GM10248 (cell line): ENCODE measurements around the gene POLR3H.

Experiments
- CTCF ChIA-PET: fragments of 300-600 bp; sonication (Branson Sonifier 250); formaldehyde crosslinking; extraction: SDS; loops from one replicate; lab custom pipeline; 2021; ENCODE audit warnings: antibody characterized with exemption; lab: Yijun Ruan, JAX
- POLR2A ChIA-PET: fragments of 350-650 bp; sonication (Branson Sonifier 250); formaldehyde crosslinking; extraction: SDS; loops from one replicate; lab custom pipeline; 2020; ENCODE audit warnings: antibody characterized with exemption; lab: Yijun Ruan, JAX
- DNase-seq: peaks from one replicate; pipeline ENCODE4 v3.0.0; 2012; ENCODE audit errors: extremely low spot score
- TF ChIP-seq, protein P1 (sequence below): IDR thresholded peaks from 2 replicates; pipeline ENCODE4 v1.5.1; 2012; ENCODE audit warnings: mild to moderate bottlenecking, low read depth; ENCODE audit errors: extremely low read depth, missing control alignments, control extremely low read depth

POLR3H gene

DNA sequence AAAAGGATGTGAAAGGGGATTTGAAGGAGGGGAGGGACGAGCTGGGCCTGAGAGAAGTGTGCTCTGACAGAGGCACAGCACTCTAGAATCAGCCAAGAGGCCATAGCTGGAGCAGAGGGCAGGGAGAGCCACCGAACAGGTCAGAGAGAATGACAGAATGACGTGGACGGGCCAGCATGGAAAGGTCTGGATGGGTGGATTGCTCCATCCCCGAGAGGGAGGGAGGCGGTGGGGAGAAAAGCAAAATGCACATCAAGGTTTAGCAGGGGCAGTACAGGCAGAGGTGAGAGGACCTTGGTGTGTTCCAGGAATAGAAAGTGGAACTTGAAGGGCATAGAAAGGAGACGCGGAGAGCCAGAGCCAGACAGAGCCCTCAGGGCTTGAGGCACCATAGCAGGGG, 38.4 kb upstream of the POLR3H start:
- CTCF ChIA-PET: interaction anchor here (1.1 kb wide), 1 partner anchor 15 kb away, joined by 5 read pairs; no protein-coding TSS in a partner anchor
- DNase-seq: no peak
- POLR2A ChIA-PET: no interaction called here
- TF ChIP-seq, protein P1, sequence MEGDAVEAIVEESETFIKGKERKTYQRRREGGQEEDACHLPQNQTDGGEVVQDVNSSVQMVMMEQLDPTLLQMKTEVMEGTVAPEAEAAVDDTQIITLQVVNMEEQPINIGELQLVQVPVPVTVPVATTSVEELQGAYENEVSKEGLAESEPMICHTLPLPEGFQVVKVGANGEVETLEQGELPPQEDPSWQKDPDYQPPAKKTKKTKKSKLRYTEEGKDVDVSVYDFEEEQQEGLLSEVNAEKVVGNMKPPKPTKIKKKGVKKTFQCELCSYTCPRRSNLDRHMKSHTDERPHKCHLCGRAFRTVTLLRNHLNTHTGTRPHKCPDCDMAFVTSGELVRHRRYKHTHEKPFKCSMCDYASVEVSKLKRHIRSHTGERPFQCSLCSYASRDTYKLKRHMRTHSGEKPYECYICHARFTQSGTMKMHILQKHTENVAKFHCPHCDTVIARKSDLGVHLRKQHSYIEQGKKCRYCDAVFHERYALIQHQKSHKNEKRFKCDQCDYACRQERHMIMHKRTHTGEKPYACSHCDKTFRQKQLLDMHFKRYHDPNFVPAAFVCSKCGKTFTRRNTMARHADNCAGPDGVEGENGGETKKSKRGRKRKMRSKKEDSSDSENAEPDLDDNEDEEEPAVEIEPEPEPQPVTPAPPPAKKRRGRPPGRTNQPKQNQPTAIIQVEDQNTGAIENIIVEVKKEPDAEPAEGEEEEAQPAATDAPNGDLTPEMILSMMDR: no peak

DNA sequence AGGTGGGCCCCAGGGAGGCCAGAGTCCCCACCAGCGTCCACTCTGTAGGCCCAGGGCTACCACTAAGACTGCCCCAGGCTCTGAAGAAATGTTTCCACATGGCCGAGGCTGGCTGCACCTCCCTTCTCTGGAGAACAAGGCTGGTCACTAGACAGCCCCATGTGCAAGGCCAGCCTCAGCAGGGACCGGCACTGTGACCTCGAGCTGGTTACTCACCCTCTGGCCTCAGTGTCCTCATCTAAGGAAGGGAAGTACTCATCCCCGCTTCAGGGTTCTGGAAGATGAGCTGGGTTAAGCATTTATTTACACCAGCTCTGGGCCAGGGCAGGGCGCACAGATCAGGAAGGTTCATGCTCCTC, 35.7 kb upstream of the POLR3H start:
- no peak for DNase-seq
- CTCF ChIA-PET: interaction anchor here (1.0 to 2.8 kb wide), 2 partner anchors 10 kb away, joined by 3 to 7 read pairs; partner anchors contain the start of gene PMM1
- POLR2A ChIA-PET: no interaction called here
- TF ChIP-seq, protein P1: no peak

DNA sequence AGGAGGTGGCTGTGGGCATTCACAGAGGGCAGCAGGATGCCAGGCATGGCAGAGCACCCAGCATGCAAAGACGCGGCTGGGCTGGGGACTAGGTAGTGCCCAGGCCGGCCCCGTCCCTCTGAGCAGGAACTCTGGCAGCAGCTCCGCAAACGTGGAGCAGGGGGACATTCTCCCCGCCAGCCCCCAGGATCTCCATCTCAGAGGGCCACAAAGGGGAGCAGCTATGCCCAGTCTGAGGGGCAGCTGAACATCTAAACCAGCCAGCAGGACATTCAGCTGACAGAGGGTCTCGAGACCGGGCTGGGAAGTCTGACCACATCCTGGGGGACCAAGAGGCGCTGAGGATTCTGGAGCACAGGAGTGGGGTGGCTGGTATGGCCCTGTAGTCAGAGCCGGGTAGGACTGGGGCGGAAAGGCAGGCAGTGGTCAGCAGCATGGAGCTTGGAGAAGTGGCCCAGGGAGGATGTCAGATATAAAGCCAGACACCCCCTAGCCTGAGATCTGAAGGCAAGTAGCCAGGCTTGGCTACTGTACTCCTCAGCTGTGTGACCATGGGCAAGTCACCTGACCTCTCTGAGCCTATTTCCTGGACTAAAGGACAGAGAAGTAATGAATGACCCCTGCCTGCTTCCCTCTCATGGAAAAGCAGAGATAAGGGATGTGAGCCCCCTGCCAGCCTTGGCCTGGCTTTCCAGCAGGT, 35.2 kb upstream of the POLR3H start:
- no peak for DNase-seq
- TF ChIP-seq, protein P1: no peak
- POLR2A ChIA-PET: interaction anchor here (1.6 kb wide), 1 partner anchor 10 kb away, joined by 4 read pairs; the partner anchor contains the start of gene PMM1
- CTCF ChIA-PET: interaction anchor here (1.0 to 2.8 kb wide), 2 partner anchors 9 to 10 kb away, joined by 3 to 7 read pairs; partner anchors contain the start of gene PMM1

DNA sequence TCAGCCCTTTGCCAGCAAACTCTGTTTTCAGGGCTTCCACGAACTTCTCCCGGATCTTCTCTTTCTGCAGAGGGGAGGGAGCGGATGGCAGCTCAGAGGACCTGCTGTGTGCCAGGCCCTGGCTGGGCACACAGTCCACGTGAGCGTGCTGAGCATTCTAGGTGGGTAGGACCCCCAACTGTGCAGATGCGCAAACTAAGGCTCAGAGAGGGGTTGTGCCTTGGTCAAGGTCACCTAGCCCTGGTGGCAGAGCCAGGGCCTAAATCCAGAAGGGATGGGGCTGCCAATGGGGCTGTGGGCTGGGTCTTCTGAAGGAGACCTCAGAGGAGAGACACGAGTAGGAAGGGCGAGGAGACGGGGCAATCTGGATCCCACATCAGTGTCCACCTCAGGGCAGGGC, 34.5 kb upstream of the POLR3H start:
- DNase-seq: no peak
- TF ChIP-seq, protein P1: no peak
- CTCF ChIA-PET: interaction anchor here (1.0 to 2.8 kb wide), 3 partner anchors 11 to 22 kb away, joined by 3 to 7 read pairs (median 3); partner anchors contain the start of gene PMM1
- POLR2A ChIA-PET: interaction anchor here (1.6 kb wide), 1 partner anchor 11 kb away, joined by 4 read pairs; the partner anchor contains the start of gene PMM1

DNA sequence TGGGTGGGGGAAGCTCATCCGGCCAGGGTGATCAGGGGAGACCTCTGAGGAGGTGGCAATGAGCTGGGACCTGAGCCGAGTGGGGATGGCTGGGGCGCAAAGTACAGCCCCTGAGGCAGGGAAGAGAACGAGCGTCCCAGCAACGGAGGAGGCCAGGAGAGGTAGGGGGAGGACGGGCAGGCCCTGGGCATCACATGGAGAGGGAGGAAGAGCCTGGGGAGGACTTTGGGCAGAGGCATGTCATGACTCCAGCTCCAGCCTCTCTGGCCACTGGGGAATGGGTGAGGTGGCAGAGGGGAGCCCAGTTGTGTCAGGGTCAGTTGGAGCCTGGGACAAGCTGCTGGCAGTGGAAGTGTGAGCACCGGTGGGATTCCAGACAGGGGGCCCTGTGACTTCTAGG, 33.8 kb upstream of the POLR3H start:
- ChIA-PET POLR2A (interaction anchor here (1.6 kb wide), 1 partner anchor 12 kb away, joined by 4 read pairs; the partner anchor contains the start of gene PMM1), CTCF (interaction anchor here (1.0 to 1.4 kb wide), 4 partner anchors 10 to 34 kb away, joined by 3 read pairs; partner anchors contain the start of gene PMM1)
- TF ChIP-seq, protein P1: no peak
- no peak for DNase-seq

DNA sequence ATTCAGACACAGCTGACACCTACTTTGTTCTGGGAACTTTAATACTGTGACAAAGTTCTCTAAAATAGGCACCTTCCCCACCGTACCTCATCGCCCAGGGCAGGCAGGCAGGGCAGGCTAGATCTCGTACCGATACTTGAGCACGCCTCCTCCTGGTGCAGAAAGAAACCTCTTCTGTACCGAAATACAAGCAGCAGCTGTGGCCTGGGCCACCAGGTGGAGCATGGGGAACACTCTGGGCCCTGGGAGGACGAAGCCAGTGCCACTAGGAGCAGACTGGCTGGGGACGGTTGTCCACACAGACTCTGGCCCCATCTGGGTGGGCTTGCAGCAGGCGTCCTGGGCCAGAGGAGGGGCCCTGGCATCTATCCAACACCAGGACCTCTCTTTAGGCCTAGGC, 32.6 kb upstream of the POLR3H start:
- TF ChIP-seq, protein P1: peak; percentile 66
- DNase-seq: peak; percentile 65
- POLR2A ChIA-PET: no interaction called here
- CTCF ChIA-PET: interaction anchor here (0.9 to 1.4 kb wide), 6 partner anchors 9 to 173 kb away, joined by 3 to 4 read pairs (median 3); no protein-coding TSS in a partner anchor
